Subcutaneous adipose tissue (tissue), 4 donors: ENCODE data around the gene CTDSP2. TPM values are rescaled to one million over a fixed set of nuclear protein-coding genes. Genes with fewer than 3 reads are reported as not detected.

Source experiments
- CTCF ChIP-seq: fragments of 450-650 bp; IDR thresholded peaks from one replicate; pipeline ENCODE4 v1.5.1; 2016; ENCODE audit warnings: low read depth, mild to moderate bottlenecking, control low read depth, antibody characterized with exemption, moderate library complexity
- total RNA-seq, 4 donors: library from RNA; depleted of rRNA; stranded (reverse); fragments of >200 nt; gene quantifications; one replicate each; pipeline ENCODE4 v1.1.0, GENCODE V29; 2016

The CTDSP2 gene
- total RNA-seq, 4 donors from 2014 or later, result 126 to 167 (median 139) TPM

GRCh38 chr12:57796996-57797395, 49.5 kb downstream of the CTDSP2 start:
- no peak for TF ChIP-seq CTCF

- no peak for TF ChIP-seq CTCF
These were observed 51.2 kb downstream of the CTDSP2 start for GRCh38 chr12:57795354-57795753.

- TF ChIP-seq CTCF, result no peak
These were observed 52.6 kb downstream of the CTDSP2 start for GRCh38 chr12:57793920-57794319.

GRCh38 chr12:57783861-57784260, 62.7 kb downstream of the CTDSP2 start:
- no peak for TF ChIP-seq CTCF

GRCh38 chr12:57783466-57783801, 63.1 kb downstream of the CTDSP2 start:
- TF ChIP-seq CTCF, result no peak

- no peak for TF ChIP-seq CTCF
These were observed 63.7 kb downstream of the CTDSP2 start, which contains the start of gene TSFM for GRCh38 chr12:57782608-57783465. Gene TSFM (plus strand): TSS chr12:57782787. CDS start chr12:57782802, 15 bp downstream.

- no peak for TF ChIP-seq CTCF
These were observed 64.3 kb downstream of the CTDSP2 start for GRCh38 chr12:57782243-57782607.
